ENCODE results near the gene SOX8.

GRCh38 chr16:939941-940340 is 41.6 kb upstream of the SOX8 start:
- no peak for TF ChIP-seq POLR2A (IDR thresholded peaks at IDR 0.05)
- TF ChIP-seq, protein P1, sequence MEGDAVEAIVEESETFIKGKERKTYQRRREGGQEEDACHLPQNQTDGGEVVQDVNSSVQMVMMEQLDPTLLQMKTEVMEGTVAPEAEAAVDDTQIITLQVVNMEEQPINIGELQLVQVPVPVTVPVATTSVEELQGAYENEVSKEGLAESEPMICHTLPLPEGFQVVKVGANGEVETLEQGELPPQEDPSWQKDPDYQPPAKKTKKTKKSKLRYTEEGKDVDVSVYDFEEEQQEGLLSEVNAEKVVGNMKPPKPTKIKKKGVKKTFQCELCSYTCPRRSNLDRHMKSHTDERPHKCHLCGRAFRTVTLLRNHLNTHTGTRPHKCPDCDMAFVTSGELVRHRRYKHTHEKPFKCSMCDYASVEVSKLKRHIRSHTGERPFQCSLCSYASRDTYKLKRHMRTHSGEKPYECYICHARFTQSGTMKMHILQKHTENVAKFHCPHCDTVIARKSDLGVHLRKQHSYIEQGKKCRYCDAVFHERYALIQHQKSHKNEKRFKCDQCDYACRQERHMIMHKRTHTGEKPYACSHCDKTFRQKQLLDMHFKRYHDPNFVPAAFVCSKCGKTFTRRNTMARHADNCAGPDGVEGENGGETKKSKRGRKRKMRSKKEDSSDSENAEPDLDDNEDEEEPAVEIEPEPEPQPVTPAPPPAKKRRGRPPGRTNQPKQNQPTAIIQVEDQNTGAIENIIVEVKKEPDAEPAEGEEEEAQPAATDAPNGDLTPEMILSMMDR (IDR thresholded peaks at IDR 0.05): no peak
- no peak for TF ChIP-seq EP300 (IDR thresholded peaks at IDR 0.05)

All from sigmoid colon (tissue), 4 donors.